GM23338 (cell line): ENCODE measurements around the gene DHRS12. TPM values are rescaled to one million over a fixed set of nuclear protein-coding genes. Genes with fewer than 3 reads are reported as not detected.

Source experiments
- ATAC-seq: fragments of 200-7000 bp; cut with Tn5 transposase; 3 replicates; pipeline ENCODE4 v1.9.1; 2020
- DNase-seq: peaks from one replicate; pipeline ENCODE4 v3.0.0-alpha.2; 2015; ENCODE audit warnings: low spot score
- H2AFZ ChIP-seq: fragments of 200-600 bp; sonication (generic); 2 replicates; pipeline ENCODE4 v1.8.0; 2016; ENCODE audit warnings: antibody characterized with exemption, mild to moderate bottlenecking, moderate library complexity
- H3F3A ChIP-seq: fragments of 200-600 bp; sonication (generic); replicated peaks from 2 replicates; pipeline ENCODE4 v1.8.0; 2017; ENCODE audit warnings: antibody characterized with exemption, mixed run types, low read depth
- H3K27ac ChIP-seq: fragments of 200-600 bp; sonication (generic); 2 replicates; pipeline ENCODE4 v1.6.1; 2016; ENCODE audit warnings: low read depth
- H3K27me3 ChIP-seq: fragments of 200-600 bp; sonication (generic); 2 replicates; pipeline ENCODE4 v1.8.0; 2016; ENCODE audit warnings: mild to moderate bottlenecking, mixed run types, moderate library complexity; ENCODE audit not compliant: insufficient read depth
- H3K36me3 ChIP-seq: fragments of 200-600 bp; sonication (generic); 2 replicates; pipeline ENCODE4 v1.8.0; 2016; ENCODE audit warnings: mild to moderate bottlenecking; ENCODE audit not compliant: insufficient read depth
- H3K4me1 ChIP-seq: fragments of 200-600 bp; sonication (generic); 2 replicates; pipeline ENCODE4 v1.8.0; 2016; ENCODE audit warnings: mild to moderate bottlenecking, moderate library complexity; ENCODE audit not compliant: insufficient read depth
- H3K4me2 ChIP-seq: fragments of 200-600 bp; sonication (generic); 2 replicates; pipeline ENCODE4 v1.7.1; 2017; ENCODE audit warnings: mixed run types
- H3K4me3 ChIP-seq: fragments of 200-600 bp; sonication (generic); 2 replicates; pipeline ENCODE4 v1.6.1; 2016; ENCODE audit warnings: mixed run types
- H3K79me2 ChIP-seq: fragments of 200-600 bp; sonication (generic); replicated peaks from 2 replicates; pipeline ENCODE4 v1.8.0; 2017; ENCODE audit warnings: mild to moderate bottlenecking; ENCODE audit not compliant: insufficient read depth
- H3K9me2 ChIP-seq: fragments of 200-600 bp; sonication (generic); 2 replicates; pipeline ENCODE4 v1.8.0; 2017; ENCODE audit not compliant: insufficient read depth
- H4K20me1 ChIP-seq: fragments of 200-600 bp; sonication (generic); replicated peaks from 2 replicates; pipeline ENCODE4 v1.8.0; 2017; ENCODE audit warnings: mild to moderate bottlenecking; ENCODE audit not compliant: insufficient read depth
- H3K27ac Mint-ChIP-seq: 2 replicates; pipeline ENCODE4 v1.8.0; 2020; ENCODE audit warnings: inconsistent platforms, mild to moderate bottlenecking, moderate library complexity, mixed read lengths
- H3K27me3 Mint-ChIP-seq: 3 replicates; pipeline ENCODE4 v1.8.0; 2022; ENCODE audit warnings: low read depth, mild to moderate bottlenecking, moderate library complexity, mixed read lengths, inconsistent platforms; ENCODE audit not compliant: insufficient read depth, poor library complexity
- H3K36me3 Mint-ChIP-seq: 3 replicates; pipeline ENCODE4 v1.8.0; 2021; ENCODE audit warnings: low read depth, mild to moderate bottlenecking, inconsistent platforms, moderate library complexity, mixed read lengths
- H3K4me1 Mint-ChIP-seq: 3 replicates; pipeline ENCODE4 v1.8.0; 2020; ENCODE audit warnings: mild to moderate bottlenecking, inconsistent platforms, mixed read lengths
- H3K4me3 Mint-ChIP-seq: 3 replicates; pipeline ENCODE4 v1.8.0; 2021; ENCODE audit warnings: moderate library complexity, mild to moderate bottlenecking, inconsistent platforms, mixed read lengths
- H3K9me3 Mint-ChIP-seq: 3 replicates; pipeline ENCODE4 v1.8.0; 2020; ENCODE audit warnings: moderate library complexity, mild to moderate bottlenecking, inconsistent platforms, mixed read lengths
- CREB1 ChIP-seq: fragments of 250-450 bp; sonication (Bioruptor Pico); IDR thresholded peaks from 2 replicates; pipeline ENCODE4 v1.5.0; 2020; ENCODE audit warnings: low read depth, mild to moderate bottlenecking, moderate library complexity
- JUNB ChIP-seq: IDR thresholded peaks from one replicate; pipeline ENCODE4 v1.6.1; 2016; ENCODE audit warnings: antibody characterized with exemption; ENCODE audit not compliant: unreplicated experiment
- POLR2AphosphoS5 ChIP-seq: IDR thresholded peaks from 2 replicates; pipeline ENCODE4 v1.6.1; 2016; ENCODE audit warnings: antibody characterized with exemption, low read depth
- ZNF114 ChIP-seq: fragments of 250-450 bp; sonication (Bioruptor Pico); IDR thresholded peaks from 2 replicates; pipeline ENCODE4 v1.5.0; 2020; ENCODE audit warnings: mild to moderate bottlenecking, moderate library complexity
- ZNF331 ChIP-seq: fragments of 250-450 bp; sonication (Bioruptor Pico); IDR thresholded peaks from 2 replicates; pipeline ENCODE4 v1.5.0; 2020; ENCODE audit warnings: low read depth, mild to moderate bottlenecking, moderate library complexity
- polyA plus RNA-seq: library from polyadenylated mRNA; unstranded; fragments of >200 nt; fragmentation: Nextera tagmentation; extraction: Ambion mirVana; gene quantifications from 2 replicates; pipeline ENCODE4 v1.2.1, GENCODE V29; 2016
- total RNA-seq: library from RNA; depleted of rRNA; stranded (reverse); fragments of >200 nt; shearing (Covaris generic); gene quantifications from 2 replicates; pipeline ENCODE4 v1.2.3, GENCODE V29; 2014
- TF ChIP-seq, protein P1 (sequence below): IDR thresholded peaks from 2 replicates; pipeline ENCODE4 v1.6.1; 2016; ENCODE audit warnings: antibody characterized with exemption
- TF ChIP-seq, protein P2 (sequence below): IDR thresholded peaks from one replicate; pipeline ENCODE4 v1.6.1; 2018; ENCODE audit warnings: antibody characterized with exemption; ENCODE audit not compliant: unreplicated experiment
- TF ChIP-seq, protein P3 (sequence below): fragments of 250-450 bp; sonication (Bioruptor Pico); IDR thresholded peaks from 2 replicates; pipeline ENCODE4 v1.5.0; 2020; ENCODE audit warnings: mild to moderate bottlenecking, moderate library complexity

The DHRS12 gene
- total and polyA plus RNA-seq, 2 experiments from 2014 or later: 4.6 to 12.2 TPM

DNA sequence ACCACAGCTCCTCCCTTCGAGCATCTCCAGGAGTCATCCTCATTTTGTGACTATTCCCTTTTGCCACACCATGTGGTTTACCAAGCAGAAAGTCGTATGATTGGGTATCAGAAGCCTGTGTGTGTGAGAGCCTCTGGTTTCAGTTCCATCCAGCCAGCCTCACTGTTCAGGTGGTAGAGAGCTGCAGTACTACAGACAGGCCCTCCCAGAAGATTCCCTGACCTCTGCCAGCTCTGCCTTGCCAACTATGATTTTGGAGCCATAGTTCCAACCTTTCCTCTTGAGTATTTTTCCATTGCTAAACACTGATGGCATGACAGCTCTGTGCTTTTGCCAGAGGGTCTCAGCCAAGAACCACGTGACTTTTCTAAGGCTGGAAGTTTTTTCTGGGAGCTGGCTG, 82.5 kb downstream of the DHRS12 start:
- Mint-ChIP-seq H3K27ac (no peak overlapping the region), H3K4me1 (no peaks in the 10 kb centered on the region; the same call in 2 of the 3 replicates), H3K36me3 (peaks cover 2% of the 10 kb centered on the region; the same call in 1 of the 3 replicates), H3K27me3 (no peaks in the 10 kb centered on the region), H3K4me3 (no peak overlapping the region), H3K9me3 (no peaks in the 10 kb centered on the region)
- H4K20me1 ChIP-seq: 0 out of 2 replicates have a peak, but pooled peaks cover 3% of the 10 kb centered on the region
- H3K4me1 ChIP-seq: no peaks in the 10 kb centered on the region
- H3K4me2 ChIP-seq: no peak overlapping the region
- no peak for ATAC-seq
- no peak overlapping the region for H3K4me3 ChIP-seq
- no peaks in the 10 kb centered on the region; the same call in 1 of the 2 replicates for H3K79me2 ChIP-seq
- no peaks in the 10 kb centered on the region for H3F3A ChIP-seq
- H3K9me2 ChIP-seq: no peaks in the 10 kb centered on the region
- no peak for DNase-seq
- TF ChIP-seq CREB1 (CRISPR knock-in tag): no peak
- no peak for TF ChIP-seq JUNB
- TF ChIP-seq, protein P1, sequence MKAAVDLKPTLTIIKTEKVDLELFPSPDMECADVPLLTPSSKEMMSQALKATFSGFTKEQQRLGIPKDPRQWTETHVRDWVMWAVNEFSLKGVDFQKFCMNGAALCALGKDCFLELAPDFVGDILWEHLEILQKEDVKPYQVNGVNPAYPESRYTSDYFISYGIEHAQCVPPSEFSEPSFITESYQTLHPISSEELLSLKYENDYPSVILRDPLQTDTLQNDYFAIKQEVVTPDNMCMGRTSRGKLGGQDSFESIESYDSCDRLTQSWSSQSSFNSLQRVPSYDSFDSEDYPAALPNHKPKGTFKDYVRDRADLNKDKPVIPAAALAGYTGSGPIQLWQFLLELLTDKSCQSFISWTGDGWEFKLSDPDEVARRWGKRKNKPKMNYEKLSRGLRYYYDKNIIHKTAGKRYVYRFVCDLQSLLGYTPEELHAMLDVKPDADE: no peak
- TF ChIP-seq ZNF114: no peak
- TF ChIP-seq, protein P2, sequence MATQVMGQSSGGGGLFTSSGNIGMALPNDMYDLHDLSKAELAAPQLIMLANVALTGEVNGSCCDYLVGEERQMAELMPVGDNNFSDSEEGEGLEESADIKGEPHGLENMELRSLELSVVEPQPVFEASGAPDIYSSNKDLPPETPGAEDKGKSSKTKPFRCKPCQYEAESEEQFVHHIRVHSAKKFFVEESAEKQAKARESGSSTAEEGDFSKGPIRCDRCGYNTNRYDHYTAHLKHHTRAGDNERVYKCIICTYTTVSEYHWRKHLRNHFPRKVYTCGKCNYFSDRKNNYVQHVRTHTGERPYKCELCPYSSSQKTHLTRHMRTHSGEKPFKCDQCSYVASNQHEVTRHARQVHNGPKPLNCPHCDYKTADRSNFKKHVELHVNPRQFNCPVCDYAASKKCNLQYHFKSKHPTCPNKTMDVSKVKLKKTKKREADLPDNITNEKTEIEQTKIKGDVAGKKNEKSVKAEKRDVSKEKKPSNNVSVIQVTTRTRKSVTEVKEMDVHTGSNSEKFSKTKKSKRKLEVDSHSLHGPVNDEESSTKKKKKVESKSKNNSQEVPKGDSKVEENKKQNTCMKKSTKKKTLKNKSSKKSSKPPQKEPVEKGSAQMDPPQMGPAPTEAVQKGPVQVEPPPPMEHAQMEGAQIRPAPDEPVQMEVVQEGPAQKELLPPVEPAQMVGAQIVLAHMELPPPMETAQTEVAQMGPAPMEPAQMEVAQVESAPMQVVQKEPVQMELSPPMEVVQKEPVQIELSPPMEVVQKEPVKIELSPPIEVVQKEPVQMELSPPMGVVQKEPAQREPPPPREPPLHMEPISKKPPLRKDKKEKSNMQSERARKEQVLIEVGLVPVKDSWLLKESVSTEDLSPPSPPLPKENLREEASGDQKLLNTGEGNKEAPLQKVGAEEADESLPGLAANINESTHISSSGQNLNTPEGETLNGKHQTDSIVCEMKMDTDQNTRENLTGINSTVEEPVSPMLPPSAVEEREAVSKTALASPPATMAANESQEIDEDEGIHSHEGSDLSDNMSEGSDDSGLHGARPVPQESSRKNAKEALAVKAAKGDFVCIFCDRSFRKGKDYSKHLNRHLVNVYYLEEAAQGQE: no peak
- TF ChIP-seq, protein P3, sequence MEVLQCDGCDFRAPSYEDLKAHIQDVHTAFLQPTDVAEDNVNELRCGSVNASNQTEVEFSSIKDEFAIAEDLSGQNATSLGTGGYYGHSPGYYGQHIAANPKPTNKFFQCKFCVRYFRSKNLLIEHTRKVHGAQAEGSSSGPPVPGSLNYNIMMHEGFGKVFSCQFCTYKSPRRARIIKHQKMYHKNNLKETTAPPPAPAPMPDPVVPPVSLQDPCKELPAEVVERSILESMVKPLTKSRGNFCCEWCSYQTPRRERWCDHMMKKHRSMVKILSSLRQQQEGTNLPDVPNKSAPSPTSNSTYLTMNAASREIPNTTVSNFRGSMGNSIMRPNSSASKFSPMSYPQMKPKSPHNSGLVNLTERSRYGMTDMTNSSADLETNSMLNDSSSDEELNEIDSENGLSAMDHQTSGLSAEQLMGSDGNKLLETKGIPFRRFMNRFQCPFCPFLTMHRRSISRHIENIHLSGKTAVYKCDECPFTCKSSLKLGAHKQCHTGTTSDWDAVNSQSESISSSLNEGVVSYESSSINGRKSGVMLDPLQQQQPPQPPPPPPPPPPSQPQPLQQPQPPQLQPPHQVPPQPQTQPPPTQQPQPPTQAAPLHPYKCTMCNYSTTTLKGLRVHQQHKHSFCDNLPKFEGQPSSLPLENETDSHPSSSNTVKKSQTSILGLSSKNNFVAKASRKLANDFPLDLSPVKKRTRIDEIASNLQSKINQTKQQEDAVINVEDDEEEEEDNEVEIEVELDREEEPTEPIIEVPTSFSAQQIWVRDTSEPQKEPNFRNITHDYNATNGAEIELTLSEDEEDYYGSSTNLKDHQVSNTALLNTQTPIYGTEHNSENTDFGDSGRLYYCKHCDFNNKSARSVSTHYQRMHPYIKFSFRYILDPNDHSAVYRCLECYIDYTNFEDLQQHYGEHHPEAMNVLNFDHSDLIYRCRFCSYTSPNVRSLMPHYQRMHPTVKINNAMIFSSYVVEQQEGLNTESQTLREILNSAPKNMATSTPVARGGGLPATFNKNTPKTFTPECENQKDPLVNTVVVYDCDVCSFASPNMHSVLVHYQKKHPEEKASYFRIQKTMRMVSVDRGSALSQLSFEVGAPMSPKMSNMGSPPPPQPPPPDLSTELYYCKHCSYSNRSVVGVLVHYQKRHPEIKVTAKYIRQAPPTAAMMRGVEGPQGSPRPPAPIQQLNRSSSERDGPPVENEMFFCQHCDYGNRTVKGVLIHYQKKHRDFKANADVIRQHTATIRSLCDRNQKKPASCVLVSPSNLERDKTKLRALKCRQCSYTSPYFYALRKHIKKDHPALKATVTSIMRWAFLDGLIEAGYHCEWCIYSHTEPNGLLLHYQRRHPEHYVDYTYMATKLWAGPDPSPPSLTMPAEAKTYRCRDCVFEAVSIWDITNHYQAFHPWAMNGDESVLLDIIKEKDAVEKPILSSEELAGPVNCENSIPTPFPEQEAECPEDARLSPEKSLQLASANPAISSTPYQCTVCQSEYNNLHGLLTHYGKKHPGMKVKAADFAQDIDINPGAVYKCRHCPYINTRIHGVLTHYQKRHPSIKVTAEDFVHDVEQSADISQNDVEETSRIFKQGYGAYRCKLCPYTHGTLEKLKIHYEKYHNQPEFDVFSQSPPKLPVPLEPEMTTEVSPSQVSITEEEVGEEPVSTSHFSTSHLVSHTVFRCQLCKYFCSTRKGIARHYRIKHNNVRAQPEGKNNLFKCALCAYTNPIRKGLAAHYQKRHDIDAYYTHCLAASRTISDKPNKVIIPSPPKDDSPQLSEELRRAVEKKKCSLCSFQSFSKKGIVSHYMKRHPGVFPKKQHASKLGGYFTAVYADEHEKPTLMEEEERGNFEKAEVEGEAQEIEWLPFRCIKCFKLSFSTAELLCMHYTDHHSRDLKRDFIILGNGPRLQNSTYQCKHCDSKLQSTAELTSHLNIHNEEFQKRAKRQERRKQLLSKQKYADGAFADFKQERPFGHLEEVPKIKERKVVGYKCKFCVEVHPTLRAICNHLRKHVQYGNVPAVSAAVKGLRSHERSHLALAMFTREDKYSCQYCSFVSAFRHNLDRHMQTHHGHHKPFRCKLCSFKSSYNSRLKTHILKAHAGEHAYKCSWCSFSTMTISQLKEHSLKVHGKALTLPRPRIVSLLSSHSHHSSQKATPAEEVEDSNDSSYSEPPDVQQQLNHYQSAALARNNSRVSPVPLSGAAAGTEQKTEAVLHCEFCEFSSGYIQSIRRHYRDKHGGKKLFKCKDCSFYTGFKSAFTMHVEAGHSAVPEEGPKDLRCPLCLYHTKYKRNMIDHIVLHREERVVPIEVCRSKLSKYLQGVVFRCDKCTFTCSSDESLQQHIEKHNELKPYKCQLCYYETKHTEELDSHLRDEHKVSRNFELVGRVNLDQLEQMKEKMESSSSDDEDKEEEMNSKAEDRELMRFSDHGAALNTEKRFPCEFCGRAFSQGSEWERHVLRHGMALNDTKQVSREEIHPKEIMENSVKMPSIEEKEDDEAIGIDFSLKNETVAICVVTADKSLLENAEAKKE (CRISPR knock-in tag): no peak
- TF ChIP-seq ZNF331 (CRISPR knock-in tag): no peak
- TF ChIP-seq POLR2AphosphoS5: no peak
- H3K27me3 ChIP-seq: no peaks in the 10 kb centered on the region
- H2AFZ ChIP-seq: no peak overlapping the region
- 0 out of 2 replicates have a peak overlapping the region, but pooled peaks have one; percentile 14 for H3K27ac ChIP-seq
- H3K36me3 ChIP-seq: no peaks in the 10 kb centered on the region
